HUES48 (cell line): ENCODE results near the gene TGFBI.

Experiments
- H3K27ac ChIP-seq: one replicate; pipeline ENCODE4 v1.7.0; 2013; ENCODE audit warnings: low read depth, low read length, inconsistent platforms
- H3K27me3 ChIP-seq: 2 replicates; pipeline ENCODE4 v1.6.1; 2013; ENCODE audit warnings: mild to moderate bottlenecking, low read length; ENCODE audit not compliant: control insufficient read depth, insufficient read depth
- H3K36me3 ChIP-seq: 2 replicates; pipeline ENCODE4 v1.6.1; 2013; ENCODE audit warnings: low read length; ENCODE audit not compliant: control insufficient read depth, insufficient read depth
- H3K4me1 ChIP-seq: 2 replicates; pipeline ENCODE4 v1.6.1; 2013; ENCODE audit warnings: mild to moderate bottlenecking, low read length; ENCODE audit not compliant: control insufficient read depth, insufficient read depth
- H3K4me3 ChIP-seq: 2 replicates; pipeline ENCODE4 v1.5.1; 2013; ENCODE audit warnings: mild to moderate bottlenecking, low read depth, low read length
- H3K9ac ChIP-seq: 2 replicates; pipeline ENCODE4 v1.6.1; 2013; ENCODE audit warnings: mild to moderate bottlenecking, low read depth, low read length, moderate library complexity
- H3K9me3 ChIP-seq: 2 replicates; pipeline ENCODE4 v1.6.1; 2013; ENCODE audit warnings: low read length; ENCODE audit not compliant: control insufficient read depth, insufficient read depth

Gene TGFBI

DNA sequence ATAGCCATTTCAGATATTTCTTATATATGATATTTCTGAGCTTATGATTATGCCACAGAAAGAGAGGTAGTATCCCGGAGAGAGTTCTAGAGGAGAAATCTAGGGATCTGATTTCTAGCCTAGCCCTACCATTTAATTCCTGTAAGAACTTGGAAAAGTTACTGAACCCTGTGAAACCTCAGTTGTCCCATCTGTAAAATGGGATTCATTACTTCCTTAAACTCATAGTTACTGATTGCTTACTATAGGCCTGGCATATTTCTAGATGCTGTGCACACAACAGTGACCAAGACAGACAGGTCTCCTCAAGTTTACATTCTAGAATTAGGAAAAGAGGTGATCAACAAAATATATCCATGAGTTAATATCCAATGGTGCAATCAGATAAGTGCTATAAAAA lies 73.1 kb downstream of the TGFBI start:
- Histone ChIP-seq H3K9ac (no peak overlapping the region), H3K4me1 (peaks cover 23% of the 10 kb centered on the region), H3K4me3 (no peak overlapping the region), H3K36me3 (no peaks in the 10 kb centered on the region), H3K27ac (no peak overlapping the region), H3K27me3 (no peaks in the 10 kb centered on the region), H3K9me3 (no peaks in the 10 kb centered on the region)

DNA sequence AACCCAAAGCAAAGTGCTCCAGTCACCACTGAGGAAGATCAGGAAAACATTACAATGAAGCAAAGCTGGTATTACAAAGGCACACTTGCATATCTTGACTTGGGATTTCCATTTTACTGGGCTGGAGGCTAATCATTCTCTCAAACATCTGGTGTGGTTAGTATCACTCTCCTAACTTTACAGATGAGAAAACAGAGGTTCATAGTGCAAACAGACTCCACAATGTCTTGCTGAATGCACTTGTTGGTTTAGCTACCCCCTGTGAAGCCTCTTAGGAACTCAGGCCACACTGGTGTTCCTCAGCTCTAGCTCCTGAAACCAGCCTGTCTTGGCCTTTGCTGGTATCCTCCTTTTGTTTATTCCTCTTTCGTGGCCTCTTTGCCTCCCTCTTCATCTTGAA lies 74.3 kb downstream of the TGFBI start:
- Histone ChIP-seq H3K4me1 (peaks cover 20% of the 10 kb centered on the region), H3K27me3 (no peaks in the 10 kb centered on the region), H3K27ac (no peak overlapping the region), H3K36me3 (no peaks in the 10 kb centered on the region), H3K9me3 (no peaks in the 10 kb centered on the region), H3K9ac (no peak overlapping the region), H3K4me3 (no peak overlapping the region)

DNA sequence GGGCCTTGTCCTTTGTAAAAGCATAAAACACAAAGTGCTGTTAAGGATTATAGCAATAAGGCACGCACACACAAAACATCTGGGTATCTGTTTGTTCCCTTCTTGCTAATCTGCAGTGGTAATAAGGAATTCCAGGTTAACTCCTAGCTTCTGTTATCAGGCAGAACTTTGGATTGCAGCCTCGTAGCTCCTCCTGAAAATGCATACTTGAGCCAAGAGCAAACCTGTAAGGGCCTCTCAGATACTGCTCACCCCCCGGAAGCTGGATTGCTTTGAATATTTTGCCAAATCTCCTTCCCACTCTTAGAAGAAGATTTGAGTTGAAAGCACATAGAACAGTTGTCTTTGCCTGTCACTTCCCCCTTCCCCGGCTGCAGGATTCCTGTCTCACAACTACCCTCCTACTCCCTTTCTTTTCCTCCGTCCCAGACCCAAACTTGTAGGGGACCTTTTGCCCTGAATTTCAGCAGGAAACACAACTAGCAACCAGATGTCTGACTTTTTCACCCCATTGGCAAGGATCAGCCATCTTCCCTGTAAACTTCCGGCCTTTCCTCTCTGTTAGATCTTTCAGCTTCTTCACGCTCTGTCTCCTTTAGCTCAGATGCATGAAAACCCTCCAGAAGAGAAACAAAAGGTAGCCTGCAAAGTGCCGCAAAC lies 75.6 kb downstream of the TGFBI start:
- no peaks in the 10 kb centered on the region for H3K9me3 ChIP-seq
- no peak overlapping the region for H3K27ac ChIP-seq
- H3K9ac ChIP-seq: no peak overlapping the region
- no peak overlapping the region for H3K4me3 ChIP-seq
- peaks cover 15% of the 10 kb centered on the region; the same call in 1 of the 2 replicates for H3K4me1 ChIP-seq
- no peaks in the 10 kb centered on the region for H3K27me3 ChIP-seq
- no peaks in the 10 kb centered on the region for H3K36me3 ChIP-seq

GRCh38 chr5:136106351-136107031 lies 77.7 kb downstream of the TGFBI start:
- Histone ChIP-seq H3K27me3 (no peaks in the 10 kb centered on the region), H3K9me3 (no peaks in the 10 kb centered on the region), H3K4me3 (no peak overlapping the region), H3K36me3 (no peaks in the 10 kb centered on the region), H3K4me1 (peaks cover 15% of the 10 kb centered on the region; the same call in 1 of the 2 replicates), H3K9ac (no peak overlapping the region), H3K27ac (no peak overlapping the region)

GRCh38 chr5:136108180-136108611 lies 79.4 kb downstream of the TGFBI start:
- no peak overlapping the region for H3K9ac ChIP-seq
- no peak overlapping the region for H3K4me3 ChIP-seq
- H3K4me1 ChIP-seq: peaks cover 15% of the 10 kb centered on the region; the same call in 1 of the 2 replicates
- H3K36me3 ChIP-seq: no peaks in the 10 kb centered on the region
- no peak overlapping the region for H3K27ac ChIP-seq
- H3K9me3 ChIP-seq: no peaks in the 10 kb centered on the region
- H3K27me3 ChIP-seq: peaks cover under 1% of the 10 kb centered on the region; the same call in 1 of the 2 replicates

GRCh38 chr5:136108766-136109165 lies 80.0 kb downstream of the TGFBI start:
- Histone ChIP-seq H3K4me1 (peaks cover 15% of the 10 kb centered on the region; the same call in 1 of the 2 replicates), H3K9ac (no peak overlapping the region), H3K36me3 (no peaks in the 10 kb centered on the region), H3K27ac (no peak overlapping the region), H3K27me3 (peaks cover 3% of the 10 kb centered on the region; the same call in 1 of the 2 replicates), H3K4me3 (no peak overlapping the region), H3K9me3 (no peaks in the 10 kb centered on the region)

DNA sequence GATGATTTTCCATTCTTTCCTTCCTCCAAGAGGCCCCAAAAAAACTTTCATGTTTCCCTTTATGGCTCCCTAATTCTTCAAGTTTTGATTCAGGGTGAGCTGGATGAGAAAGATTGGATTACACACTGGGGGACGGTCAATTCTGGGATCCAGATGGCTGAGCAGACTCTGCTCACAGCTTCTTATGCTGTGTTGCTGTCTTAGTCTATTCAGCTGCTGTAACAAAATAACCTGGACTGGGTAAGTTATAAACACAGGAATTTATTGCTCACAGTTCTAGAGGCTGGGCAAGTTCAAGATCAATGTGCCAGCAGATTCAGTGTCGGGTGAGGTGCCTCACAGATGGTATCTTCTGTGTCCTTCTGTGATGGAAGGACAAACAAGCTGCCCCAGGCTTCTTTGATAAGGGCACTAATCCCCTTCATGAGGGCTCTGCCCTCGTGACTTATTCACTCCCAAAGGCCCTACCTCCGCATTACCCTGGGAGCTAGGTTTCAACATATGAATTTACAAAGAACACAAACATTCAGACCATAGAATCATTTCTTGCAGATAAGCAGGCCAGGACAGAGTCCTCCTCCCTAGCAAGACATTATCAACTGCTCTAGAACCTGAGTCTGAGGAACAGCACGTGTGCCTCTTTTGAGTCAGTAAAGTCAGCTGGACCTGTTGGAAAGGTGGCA lies 80.8 kb downstream of the TGFBI start:
- no peaks in the 10 kb centered on the region for H3K9me3 ChIP-seq
- peaks cover 3% of the 10 kb centered on the region; the same call in 1 of the 2 replicates for H3K27me3 ChIP-seq
- no peak overlapping the region for H3K9ac ChIP-seq
- no peak overlapping the region for H3K4me3 ChIP-seq
- no peaks in the 10 kb centered on the region for H3K36me3 ChIP-seq
- H3K27ac ChIP-seq: no peak overlapping the region
- peaks cover 9% of the 10 kb centered on the region; the same call in 1 of the 2 replicates for H3K4me1 ChIP-seq
